Dedifferentiated amniotic fluid mesenchymal stem cell (primary cell): ENCODE results near the gene PHKB.
A peak's percentile ranks its signal among the peaks of the same experiment; 100 is the strongest.

Experiments
- DNase-seq: peaks from one replicate; pipeline ENCODE4 v3.0.0-alpha.2; 2016; ENCODE audit errors: extremely low spot score

PHKB gene

DNA sequence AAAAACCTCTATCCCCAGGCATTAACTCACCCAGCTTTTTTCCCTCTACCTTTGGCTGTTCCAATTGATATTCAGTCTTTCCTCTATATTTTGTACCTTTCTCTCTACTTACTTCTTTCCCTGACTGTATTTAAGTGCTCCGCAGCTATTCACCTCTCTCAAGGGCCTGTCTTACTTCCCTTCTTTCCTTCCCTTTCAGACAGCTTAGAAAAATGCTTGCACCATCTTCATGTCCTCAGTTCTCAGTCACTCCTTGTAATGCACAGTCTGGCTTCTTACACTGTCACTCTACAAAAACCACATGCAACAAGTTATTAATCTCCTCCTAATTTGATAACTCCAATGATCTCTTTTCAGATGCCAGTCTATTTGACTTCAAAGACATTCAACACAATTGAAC lies 163.4 kb downstream of the PHKB start:
- DNase-seq = no peak

DNA sequence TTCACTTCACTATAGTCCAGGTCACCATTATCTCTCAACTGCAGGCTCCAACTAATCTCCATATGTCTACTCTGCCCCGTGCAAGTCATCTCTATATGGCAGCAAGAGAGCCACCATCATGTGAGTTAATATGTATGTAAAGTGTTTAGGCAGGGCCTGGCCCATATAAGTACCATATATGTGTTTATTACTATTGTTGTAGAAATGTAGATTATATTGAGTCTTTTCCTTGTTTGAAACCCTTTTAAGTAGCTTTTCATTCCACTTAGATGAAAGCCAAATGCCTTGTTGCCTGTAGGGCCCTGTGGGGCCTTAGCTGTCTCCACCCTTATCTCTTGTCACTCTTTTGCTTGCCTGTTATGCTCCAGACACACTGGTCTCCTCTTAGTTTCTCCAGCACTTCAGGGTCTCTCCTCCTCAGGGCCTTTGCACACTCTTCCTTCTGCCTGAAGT lies 164.0 kb downstream of the PHKB start:
- no peak for DNase-seq

DNA sequence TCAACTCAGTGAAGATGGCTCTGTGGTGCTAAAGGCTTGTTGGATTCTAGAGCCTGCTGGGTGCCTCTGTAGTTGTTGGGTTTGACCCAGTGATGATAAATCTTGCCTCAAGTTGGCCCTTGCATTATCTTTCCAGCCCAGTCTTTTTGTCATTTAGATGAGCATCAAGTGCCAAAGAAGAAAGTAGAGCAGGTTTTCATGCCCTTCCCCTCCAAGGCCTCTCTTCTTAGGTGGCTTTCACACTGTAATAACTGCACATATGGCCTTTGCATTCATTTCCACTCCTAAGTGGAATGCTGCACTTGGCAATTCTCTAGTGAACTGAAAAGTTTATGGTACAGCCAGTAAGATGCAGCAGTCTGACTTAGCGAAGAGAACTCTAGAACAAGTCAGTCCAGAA lies 165.1 kb downstream of the PHKB start:
- DNase-seq = no peak

DNA sequence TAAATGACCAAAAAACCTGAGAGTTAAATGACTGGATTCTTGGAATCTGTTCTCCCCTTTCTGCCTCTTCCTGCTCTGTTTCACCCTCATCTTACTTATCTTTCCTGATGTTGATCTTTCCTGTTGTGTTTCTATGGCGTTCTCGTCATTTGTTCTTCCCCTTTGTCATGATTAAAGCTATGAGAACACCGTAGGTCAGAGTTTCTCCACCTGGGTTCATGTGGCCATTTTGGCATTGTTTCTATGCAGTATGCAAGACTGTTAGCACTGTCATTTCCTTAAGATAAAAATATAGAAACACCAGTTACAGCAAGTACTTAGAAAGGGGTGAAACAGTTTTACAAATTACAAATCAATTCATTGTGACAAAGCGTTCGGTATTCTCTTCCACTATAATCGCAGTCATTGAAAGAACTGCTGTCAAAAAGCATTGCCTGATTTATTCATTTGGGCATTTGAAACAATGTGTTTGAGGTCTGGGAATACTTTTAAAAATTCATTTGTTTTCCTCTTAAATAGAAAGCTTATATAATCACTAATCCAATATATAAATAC lies 166.0 kb downstream of the PHKB start:
- no peak for DNase-seq

DNA sequence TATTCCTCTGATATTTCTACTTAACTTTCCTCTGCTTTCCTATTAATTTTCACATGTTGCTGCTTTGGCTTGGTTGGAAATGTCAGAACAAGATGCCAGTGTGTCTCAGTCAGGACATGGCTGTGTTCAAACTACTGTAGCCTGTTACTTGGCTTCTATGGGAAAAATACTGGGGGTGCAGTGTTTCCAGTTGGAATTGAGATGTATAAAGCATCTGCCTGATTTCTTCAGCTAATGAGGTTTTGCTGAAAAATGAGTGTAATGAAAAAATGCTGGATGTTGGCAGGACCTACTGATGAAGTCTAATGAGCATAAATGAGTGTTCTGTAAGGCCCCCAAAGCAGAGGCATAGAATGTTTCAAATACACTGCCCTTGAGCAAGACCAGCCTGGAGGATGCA lies 166.6 kb downstream of the PHKB start:
- no peak for DNase-seq

DNA sequence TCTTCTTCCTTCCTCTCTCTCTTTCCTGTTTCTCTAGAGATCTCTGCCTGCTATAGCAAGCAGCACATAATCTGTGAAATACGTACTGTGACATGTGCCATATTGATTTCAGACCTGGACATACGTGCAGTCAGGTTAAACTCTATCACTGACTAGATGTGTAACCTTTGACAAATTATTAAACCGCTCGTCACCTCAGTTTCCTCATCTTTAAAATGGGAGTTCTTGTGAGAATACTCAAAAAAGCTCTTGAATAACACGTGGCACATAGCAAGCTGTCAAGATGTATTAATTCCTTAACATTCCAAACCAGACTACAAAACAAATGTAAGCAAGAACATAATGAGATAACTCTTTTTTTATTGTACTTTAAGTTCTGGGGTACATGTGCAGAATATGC lies 170.0 kb downstream of the PHKB start:
- DNase-seq = no peak

DNA sequence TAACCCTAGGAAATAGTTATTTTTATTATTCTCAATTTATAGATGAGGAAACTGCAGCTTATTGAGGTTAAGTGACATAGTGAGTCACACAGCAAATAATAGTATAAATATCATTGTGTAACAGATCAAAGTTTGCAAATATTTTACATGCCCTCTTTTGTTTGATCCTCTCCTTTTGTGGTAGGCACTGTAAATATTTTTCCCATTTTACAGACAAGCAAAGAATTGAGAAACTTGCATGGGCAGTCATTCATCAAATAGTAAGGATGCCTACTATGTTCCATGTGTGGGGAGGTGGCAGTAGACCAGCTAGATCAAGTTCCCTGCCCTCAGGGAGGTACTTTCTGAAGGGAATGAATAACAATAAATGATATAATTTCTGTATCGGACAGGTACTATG lies 173.0 kb downstream of the PHKB start:
- DNase-seq = no peak

DNA sequence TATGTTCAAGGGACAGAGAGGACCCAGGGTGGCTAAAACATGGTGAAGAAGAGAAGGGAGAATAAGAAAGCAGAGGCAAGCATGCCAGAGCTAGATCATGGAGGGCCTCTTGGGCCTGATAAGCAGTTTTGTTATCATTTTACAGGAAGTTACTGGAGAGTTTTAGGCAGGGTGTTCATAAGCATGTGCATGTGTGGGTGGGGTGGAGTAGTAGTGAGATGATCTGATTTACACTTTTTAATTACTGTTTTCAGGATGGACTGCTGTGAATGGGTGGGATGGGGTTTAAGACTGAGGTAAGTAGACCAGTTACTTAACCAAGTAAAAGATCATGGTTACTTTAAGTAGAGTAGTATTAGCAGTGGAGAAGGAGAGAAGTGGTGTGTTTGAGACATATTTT lies 173.6 kb downstream of the PHKB start:
- no peak for DNase-seq

DNA sequence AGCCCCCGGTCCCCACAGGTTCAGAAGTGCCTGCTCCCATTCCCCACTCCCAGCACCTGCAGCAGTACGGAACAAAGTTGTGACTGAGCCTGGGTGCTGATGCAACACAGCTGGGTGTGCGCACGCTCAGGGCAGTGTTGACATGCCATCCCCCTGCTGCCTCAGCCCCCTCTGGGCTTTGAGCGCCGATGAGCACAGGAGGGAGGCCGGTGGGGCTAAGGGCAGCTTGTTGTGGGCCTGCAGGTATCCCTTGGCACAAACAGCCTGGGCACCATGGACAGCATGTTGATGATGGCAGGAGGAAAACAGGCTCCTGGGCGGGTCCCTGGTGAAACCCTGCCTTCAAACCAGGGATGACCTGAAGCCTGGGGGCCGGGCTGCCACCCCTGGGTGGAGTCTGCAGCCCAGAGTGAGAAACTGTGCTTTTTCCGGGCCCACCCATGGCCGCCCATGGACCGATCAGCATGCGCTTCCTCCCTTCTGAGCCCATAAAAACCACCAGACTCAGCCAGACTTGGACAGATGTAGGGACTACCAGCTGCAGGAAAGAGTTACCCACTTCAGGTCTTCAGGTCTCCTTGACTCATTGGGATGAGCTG lies 175.5 kb downstream of the PHKB start:
- DNase-seq = no peak

DNA sequence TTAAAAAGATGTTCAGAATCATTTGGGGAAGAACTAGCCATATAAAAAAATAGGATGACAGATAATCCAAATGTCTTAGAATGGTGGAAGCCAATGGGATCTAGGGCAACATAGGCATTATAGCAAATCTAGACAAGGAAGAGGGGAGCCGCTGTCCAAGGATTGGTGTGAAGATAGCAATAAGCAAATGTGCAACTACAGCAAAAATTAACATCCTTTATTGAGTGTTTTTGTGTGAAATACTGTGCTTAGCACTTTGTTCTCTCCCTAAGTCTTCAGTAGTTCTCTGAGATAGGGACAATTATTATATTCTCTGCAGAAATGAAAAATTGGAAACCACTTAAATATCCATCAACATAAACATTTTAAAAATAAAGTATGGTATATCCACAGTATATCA lies 177.0 kb downstream of the PHKB start:
- no peak for DNase-seq

DNA sequence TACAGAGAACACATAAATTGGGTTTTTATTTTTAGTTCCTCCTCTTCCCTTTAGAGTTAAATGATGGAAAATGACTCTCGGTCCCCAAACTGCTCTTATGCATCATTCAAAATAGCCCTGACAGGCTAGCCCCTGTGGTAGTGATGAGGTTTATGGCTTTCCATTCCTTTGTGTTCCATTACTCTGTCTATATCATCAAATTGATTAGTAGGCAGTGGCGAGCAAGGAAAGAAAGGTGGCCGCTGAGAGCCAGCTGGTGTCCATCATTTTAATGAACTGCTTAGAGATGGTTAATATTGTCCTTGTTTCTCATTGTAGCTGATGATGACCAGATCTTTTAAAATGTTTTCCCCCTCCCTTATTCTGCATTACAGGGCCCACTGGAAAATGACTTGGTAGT lies 179.5 kb downstream of the PHKB start:
- no peak for DNase-seq

DNA sequence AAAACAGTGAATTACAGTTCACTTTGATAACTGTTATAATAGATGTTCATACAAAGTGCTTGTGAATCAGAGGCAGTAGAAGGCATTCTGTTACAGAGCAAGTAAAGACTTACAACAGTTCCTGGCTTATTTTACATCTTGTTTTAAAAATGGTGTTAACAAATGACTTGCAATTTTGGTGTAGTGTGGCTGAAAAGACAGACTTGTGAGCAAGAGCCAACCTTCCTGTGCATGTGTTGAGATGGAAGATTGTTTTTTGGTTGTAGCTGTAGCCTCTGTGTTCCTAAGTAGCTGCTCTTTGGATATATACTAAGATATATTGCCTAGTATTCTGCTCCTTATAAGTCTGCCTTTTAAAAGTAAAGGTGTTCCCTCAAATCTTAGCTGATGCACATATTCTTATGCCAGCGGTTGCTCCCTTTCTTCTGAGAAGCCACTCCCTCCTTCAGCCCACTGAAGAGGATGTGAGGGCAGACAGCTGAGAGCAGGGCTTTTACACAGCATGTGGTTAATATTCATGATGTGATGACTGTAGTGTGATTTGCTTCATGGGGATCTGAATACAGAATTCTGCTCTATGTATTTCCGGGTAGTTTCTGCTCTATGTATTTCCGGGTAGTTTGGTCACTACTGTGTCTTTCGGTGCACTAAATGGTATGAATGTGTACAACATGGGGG lies 182.3 kb downstream of the PHKB start:
- DNase-seq = no peak

DNA sequence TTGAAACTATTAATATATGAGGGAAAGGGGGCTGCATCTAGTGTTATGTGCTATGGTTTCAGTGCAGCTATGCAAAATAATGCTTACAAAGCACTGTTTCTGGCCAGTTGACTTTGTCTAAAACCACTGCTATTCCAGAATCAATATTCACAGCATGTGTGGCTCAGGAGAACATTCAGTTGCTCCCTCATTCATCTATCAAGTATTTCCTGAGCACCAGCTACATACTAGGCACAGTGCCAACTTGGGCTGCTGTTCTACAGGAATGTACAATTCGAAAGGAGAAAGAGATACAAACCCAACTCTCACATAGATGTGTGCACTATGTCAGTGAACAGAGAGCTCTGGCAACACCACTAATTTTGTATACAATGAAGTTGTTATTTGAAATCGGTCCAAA lies 183.0 kb downstream of the PHKB start:
- DNase-seq = peak; percentile 49

DNA sequence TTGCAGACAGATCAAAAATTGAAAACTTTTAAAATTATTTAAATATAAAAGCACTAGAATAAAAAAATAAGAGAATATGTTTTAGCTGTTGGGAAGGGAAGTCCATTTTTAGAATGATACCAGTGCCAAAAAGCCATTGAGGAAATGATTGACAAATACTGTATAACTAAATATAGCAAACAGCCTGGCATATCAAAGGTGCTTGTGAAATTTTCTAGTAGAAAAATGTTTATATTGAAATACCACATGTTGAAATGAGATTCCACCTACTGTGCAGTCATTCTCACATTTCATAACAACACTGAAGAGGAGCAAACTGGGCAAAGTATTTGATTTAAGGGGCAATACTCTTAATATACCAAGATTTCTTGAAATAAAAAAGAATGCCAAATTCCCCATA lies 183.5 kb downstream of the PHKB start:
- no peak for DNase-seq

DNA sequence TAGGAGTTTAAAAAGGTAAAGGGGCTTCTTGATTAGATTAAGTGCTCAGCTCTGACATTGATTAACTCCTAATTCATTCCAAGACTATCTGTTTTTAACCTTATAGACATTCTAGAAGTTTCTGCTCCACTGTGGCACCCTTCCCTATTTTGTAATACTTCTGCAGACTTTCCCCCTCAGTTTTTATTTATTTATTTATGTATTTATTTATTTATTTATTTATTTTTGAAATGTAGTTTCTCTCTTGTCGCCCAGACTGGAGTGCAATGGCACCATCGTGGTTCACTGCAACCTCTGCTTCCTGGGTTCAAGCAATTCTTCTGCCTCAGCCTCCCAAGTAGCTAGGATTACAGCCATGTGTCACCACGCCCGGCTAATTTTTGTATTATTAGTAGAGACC lies 185.8 kb downstream of the PHKB start:
- DNase-seq = no peak

DNA sequence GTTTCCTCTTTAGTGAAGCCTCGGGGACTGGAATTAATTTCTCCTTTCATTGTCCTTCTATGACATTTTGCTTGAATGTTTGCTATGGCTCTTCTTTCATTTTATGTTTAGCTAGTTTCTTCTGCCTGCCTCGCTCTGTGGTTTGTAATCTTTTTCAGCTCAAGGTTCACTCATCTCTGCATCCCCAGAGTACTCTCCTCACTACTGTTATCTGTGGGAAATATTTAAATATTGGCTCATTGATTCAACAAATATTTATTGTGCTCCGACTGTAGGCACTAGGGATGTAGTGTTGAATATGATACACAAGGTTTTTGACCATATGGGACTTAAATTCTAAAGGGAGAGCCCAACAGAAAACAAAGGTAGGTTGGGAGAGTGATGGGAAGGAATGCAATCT lies 195.9 kb downstream of the PHKB start:
- DNase-seq = no peak

DNA sequence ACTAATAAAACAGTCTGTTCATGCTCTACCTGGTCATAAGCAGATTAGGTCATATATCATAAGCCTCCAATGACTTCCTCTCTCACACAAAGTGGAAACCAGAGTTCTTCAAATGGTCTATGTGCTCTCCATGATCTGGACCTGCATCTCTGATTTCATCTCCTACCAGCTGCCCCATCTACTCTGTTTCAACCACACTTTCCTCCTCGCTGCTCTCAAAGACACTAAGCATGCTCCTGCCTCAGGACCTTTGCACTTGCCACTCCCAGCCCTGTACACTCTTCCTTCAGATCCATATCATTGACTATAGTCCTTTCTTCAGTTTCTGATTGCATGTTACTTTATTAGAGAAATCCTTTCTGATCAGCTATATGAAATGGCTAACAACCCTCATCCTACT lies 196.8 kb downstream of the PHKB start:
- DNase-seq = no peak

DNA sequence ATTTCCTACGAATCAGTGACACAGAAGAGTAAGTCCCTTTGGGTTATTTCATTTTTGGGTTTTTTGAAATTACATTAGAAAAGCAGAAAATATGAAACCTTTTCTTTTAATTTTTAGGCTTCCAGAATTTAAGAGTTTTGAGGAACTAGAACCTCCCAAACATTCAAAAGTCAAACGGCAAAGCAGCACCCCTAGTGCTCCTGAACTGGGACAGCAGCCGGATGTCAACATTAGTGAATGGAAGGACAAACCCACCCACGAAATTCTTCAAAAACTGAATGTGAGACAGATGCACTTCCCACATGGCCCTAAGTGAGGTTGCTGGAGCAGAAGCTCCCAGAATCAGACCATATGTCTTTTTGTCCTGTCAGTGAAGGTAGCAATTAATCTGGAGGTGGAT lies 199.4 kb downstream of the PHKB start:
- DNase-seq = no peak

DNA sequence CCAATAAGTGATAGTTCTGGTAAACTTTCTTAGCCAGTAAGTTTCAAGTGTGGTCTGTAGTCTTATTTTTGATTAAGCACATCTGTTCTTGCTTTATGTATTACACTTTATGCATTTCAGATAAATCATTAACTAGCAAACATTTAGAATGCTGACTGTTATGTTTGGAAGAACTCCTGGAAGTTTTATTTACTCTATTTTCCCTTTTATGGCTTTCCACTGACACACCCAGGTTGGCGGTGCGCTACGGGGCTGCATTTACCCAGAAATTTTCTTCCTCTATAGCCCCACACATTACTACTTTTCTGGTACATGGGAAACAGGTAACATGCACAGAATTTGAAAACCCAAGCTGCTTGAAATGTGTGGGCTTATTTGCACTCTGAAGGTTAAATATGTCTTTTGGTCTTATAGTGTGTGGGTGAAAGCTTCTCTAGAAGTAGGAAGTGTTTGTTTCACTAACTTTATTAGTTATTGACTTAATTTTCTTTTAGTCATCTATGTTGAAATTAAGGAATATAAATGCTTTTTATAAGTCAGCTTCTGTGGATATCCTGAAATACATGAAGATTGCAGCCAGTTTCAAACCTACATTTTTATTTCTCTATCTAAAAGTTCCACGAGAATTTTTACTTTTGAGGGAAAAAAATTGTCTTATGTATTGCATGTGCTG lies 203.7 kb downstream of the PHKB start:
- DNase-seq = peak; percentile 16

DNA sequence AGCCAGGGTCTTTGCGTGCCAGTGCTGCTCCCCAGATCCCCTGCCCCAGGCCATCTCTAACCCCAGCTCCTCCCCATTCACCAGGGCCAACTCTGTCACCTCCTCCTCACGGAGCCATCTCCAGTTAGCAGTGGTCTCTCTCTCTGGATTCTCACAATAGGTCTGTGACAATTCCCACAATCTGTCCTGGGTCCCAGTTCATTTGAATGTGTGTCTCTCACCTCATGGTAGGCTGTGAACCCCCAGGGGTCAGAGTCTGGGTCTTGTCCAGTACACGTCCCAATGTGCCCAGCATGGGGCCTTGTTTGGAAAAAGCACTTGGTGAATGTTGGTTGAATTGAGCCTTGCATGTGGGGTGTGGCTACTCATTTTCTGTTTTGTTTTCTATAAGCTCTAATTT lies 205.3 kb downstream of the PHKB start:
- DNase-seq = no peak

DNA sequence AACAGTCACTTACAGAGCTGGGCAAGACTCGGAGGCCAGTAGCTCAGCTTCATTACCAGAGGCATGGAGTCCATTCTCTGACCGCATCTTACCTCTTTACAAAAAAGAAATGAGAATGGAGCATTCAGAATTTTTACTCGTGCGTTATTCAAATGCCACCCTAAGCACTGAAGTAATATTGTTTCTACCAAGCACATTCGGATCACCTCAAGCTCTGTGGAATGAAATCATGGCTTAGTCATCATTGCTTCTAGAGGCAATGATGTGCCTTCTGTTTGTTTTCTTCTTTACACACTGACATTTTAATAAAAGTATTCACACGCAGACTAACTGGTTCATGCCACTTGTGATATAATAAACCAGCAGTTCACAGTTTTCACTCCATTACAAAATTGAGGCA lies 206.8 kb downstream of the PHKB start:
- no peak for DNase-seq

DNA sequence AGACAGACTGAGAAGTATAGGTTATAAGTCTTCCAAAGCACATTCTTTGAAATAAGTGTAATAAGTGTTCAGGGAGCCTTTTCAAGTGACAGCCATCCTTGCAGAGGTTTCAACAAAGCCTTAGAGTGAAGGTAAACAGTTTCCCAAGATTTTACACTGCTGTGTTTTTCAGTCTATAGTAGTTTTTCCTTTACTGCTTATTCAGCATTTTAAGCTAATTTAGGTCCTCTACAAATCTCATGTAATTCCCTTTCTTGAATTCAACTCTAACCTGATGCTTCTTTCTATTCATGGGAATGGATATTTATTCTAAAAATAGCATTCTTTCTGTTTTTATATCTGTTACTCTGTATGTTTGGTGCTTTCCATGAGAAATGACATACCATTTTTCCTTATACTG lies 211.3 kb downstream of the PHKB start:
- no peak for DNase-seq

DNA sequence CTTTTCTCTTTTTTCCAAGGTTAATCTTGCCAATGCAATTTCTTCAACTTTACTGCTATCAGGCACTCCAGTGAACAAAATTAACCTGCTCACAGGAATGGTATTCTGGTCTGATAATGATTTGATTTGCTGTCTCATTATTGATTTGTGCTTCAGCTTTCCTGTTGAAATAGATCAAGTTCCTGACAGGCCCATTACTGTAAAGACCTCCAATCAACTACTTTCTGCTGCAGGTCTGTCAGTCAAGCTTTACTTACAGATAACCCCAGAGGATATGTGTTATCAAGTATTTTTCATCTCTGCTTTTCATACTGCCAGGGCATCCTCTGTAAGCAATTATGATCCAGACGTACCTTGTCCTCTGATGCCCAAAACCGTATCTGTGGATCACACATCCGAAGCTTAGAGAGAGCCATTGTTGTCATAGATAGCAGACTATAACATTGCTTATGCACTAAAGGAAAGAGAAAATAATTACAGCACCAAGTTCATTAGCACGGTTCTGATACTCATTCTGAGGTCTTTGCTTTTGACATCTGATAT lies 215.6 kb downstream of the PHKB start:
- DNase-seq = no peak
